ENCODE data around the gene TSPEAR. TPM values are rescaled to one million over a fixed set of nuclear protein-coding genes. Genes with fewer than 3 reads are reported as not detected.

Gene TSPEAR
- total RNA-seq, 2 experiments from 2014 or later = not detected

DNA sequence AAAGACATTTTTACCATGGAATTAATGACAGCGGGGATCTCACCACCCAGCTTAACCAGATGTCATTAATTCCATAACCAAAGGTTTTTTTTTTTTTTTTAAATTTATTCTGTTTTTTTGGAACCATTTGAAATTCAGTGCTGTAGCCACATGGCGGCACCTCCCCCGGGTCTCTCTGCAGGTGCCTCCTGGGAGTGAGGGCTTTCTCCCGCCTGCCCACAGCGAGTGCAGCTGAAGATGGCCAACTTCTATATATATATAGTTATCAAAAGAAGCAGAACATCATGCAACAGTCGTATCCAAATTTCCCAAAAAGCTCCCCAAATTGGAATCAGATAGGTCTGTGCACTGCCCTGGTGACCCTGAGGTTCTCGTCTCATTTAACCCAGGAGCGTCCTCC, 95.9 kb downstream of the TSPEAR start:
- Histone ChIP-seq H3K9me2 (ENCODE audit: insufficient read depth, low read length) (no peaks in the 10 kb centered on the region), H3K36me3 (ENCODE audit: insufficient read depth, low read length) (no peaks in the 10 kb centered on the region), H4K20me1 (ENCODE audit: insufficient read depth, low read length) (no peaks in the 10 kb centered on the region), H3K27ac (ENCODE audit: low read depth, low read length, poor library complexity, severe bottlenecking) (no peak overlapping the region), H3K79me2 (ENCODE audit: insufficient read depth, low read depth, low read length) (no peaks in the 10 kb centered on the region), H3K4me1 (ENCODE audit: insufficient read depth, low read length, poor library complexity, severe bottlenecking) (peaks cover 12% of the 10 kb centered on the region), H3K9me3 (ENCODE audit: low read length) (peaks cover 13% of the 10 kb centered on the region; the same call in 1 of the 2 replicates), H2AFZ (ENCODE audit: low read length) (no peak overlapping the region), H3K4me3 (ENCODE audit: low read depth, low read length, poor library complexity, severe bottlenecking) (no peak overlapping the region), H3K4me2 (ENCODE audit: low read length) (no peak overlapping the region)
- intact Hi-C loops (cut with micrococcal nuclease; ENCODE audit: unreplicated experiment) = no loop called here
- ChIA-PET POLR2A (interaction anchor here (0.6 kb wide), 1 partner anchor 1039 kb away, joined by 3 read pairs; no protein-coding TSS in a partner anchor), CTCF (ENCODE audit: unreplicated experiment) (no interaction called here)
- BruUV-seq (replicated peaks) = no TSS peak
- no peak for DNase-seq (ENCODE audit: low spot score)
- no peak for TF ChIP-seq EZH2phosphoT487 (IDR thresholded peaks at IDR 0.05; ENCODE audit: borderline replicate concordance, low read depth, low read length)
- TF ChIP-seq CTCF (conservative IDR thresholded peaks at IDR 0.05; ENCODE audit: low read length) = no peak

DNA sequence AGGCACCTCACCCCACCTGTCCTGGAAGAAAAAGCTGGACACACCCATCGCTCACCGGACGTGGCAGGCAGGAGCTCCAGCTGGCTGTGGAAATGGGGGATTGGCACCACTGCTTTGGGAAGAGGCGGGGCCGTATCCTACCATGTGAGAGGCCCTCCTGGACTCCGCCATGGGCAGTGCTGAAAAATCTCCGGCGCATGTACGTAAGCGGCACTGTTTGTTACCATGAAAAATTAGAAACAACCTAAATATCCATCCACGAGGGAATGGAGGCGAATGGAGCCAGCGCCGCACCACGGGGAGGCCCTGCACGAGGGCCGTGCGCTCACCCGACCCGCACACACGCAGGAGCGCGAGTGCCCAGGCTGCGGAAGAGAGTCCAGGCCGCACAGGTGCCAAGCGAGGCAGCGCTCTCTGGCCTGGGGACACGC, 96.4 kb downstream of the TSPEAR start:
- no peaks in the 10 kb centered on the region for H3K9me2 ChIP-seq (ENCODE audit: insufficient read depth, low read length)
- no peaks in the 10 kb centered on the region for H4K20me1 ChIP-seq (ENCODE audit: insufficient read depth, low read length)
- no TSS peak for BruUV-seq (replicated peaks)
- H3K4me1 ChIP-seq (ENCODE audit: insufficient read depth, low read length, poor library complexity, severe bottlenecking) = peaks cover 12% of the 10 kb centered on the region
- peaks cover 13% of the 10 kb centered on the region; the same call in 1 of the 2 replicates for H3K9me3 ChIP-seq (ENCODE audit: low read length)
- CTCF ChIA-PET (ENCODE audit: unreplicated experiment) = no interaction called here
- no peak overlapping the region for H2AFZ ChIP-seq (ENCODE audit: low read length)
- intact Hi-C loops (cut with micrococcal nuclease; ENCODE audit: unreplicated experiment) = no loop called here
- DNase-seq (ENCODE audit: low spot score) = no peak
- no peaks in the 10 kb centered on the region for H3K79me2 ChIP-seq (ENCODE audit: insufficient read depth, low read depth, low read length)
- H3K4me2 ChIP-seq (ENCODE audit: low read length) = no peak overlapping the region
- no peak overlapping the region for H3K4me3 ChIP-seq (ENCODE audit: low read depth, low read length, poor library complexity, severe bottlenecking)
- no peak overlapping the region for H3K27ac ChIP-seq (ENCODE audit: low read depth, low read length, poor library complexity, severe bottlenecking)
- no peaks in the 10 kb centered on the region for H3K36me3 ChIP-seq (ENCODE audit: insufficient read depth, low read length)
- POLR2A ChIA-PET = interaction anchor here (0.6 kb wide), 1 partner anchor 1040 kb away, joined by 3 read pairs; no protein-coding TSS in a partner anchor
- no peak for TF ChIP-seq EZH2phosphoT487 (IDR thresholded peaks at IDR 0.05; ENCODE audit: borderline replicate concordance, low read depth, low read length)
- no peak for TF ChIP-seq CTCF (conservative IDR thresholded peaks at IDR 0.05; ENCODE audit: low read length)

GRCh38 chr21:44614161-44614631, 97.2 kb downstream of the TSPEAR start:
- CTCF ChIA-PET (ENCODE audit: unreplicated experiment) = no interaction called here
- H3K4me3 ChIP-seq (ENCODE audit: low read depth, low read length, poor library complexity, severe bottlenecking) = no peak overlapping the region

More at GRCh38 chr21:44614161-44614631, 97.2 kb downstream of the TSPEAR start:
- H3K4me2 ChIP-seq (ENCODE audit: low read length) = no peak overlapping the region
- no peaks in the 10 kb centered on the region for H3K36me3 ChIP-seq (ENCODE audit: insufficient read depth, low read length)
- DNase-seq (ENCODE audit: low spot score) = no peak
- intact Hi-C loops (cut with micrococcal nuclease; ENCODE audit: unreplicated experiment) = no loop called here
- H4K20me1 ChIP-seq (ENCODE audit: insufficient read depth, low read length) = no peaks in the 10 kb centered on the region
- H3K9me3 ChIP-seq (ENCODE audit: low read length) = peaks cover 13% of the 10 kb centered on the region; the same call in 1 of the 2 replicates
- no peak overlapping the region for H3K27ac ChIP-seq (ENCODE audit: low read depth, low read length, poor library complexity, severe bottlenecking)
- H3K79me2 ChIP-seq (ENCODE audit: insufficient read depth, low read depth, low read length) = no peaks in the 10 kb centered on the region
- no TSS peak for BruUV-seq (replicated peaks)
- H2AFZ ChIP-seq (ENCODE audit: low read length) = no peak overlapping the region
- H3K9me2 ChIP-seq (ENCODE audit: insufficient read depth, low read length) = no peaks in the 10 kb centered on the region
- peaks cover 12% of the 10 kb centered on the region for H3K4me1 ChIP-seq (ENCODE audit: insufficient read depth, low read length, poor library complexity, severe bottlenecking)
- TF ChIP-seq EZH2phosphoT487 (IDR thresholded peaks at IDR 0.05; ENCODE audit: borderline replicate concordance, low read depth, low read length) = no peak
- TF ChIP-seq CTCF (conservative IDR thresholded peaks at IDR 0.05; ENCODE audit: low read length) = no peak
- POLR2A ChIA-PET = no interaction called here

Data from OCI-LY7 (cell line).